AG09309 (cell line): ENCODE results near the gene TMSB10.

Source experiments
- DNase-seq: peaks from one replicate; pipeline ENCODE4 v3.0.0-alpha.2; 2010; ENCODE audit warnings: low read depth
- H3K4me3 ChIP-seq: 2 replicates; pipeline ENCODE4 v1.5.1; 2011; ENCODE audit warnings: mild to moderate bottlenecking, low read depth, low read length, moderate library complexity; ENCODE audit not compliant: control insufficient read depth
- CTCF ChIP-seq: IDR thresholded peaks from 2 replicates; pipeline ENCODE4 v1.5.1; 2011; ENCODE audit warnings: mild to moderate bottlenecking, low read depth, low read length, inconsistent platforms; ENCODE audit not compliant: insufficient read depth, control insufficient read depth; ENCODE audit errors: missing control alignments

TMSB10 gene

GRCh38 chr2:84901593-84902120 is 3.8 kb upstream of the TMSB10 start:
- peak; percentile 70 for DNase-seq
- TF ChIP-seq CTCF, result no peak
- no peak overlapping the region for H3K4me3 ChIP-seq

- TF ChIP-seq CTCF, result no peak
- DNase-seq, result no peak
- no peak overlapping the region for H3K4me3 ChIP-seq
Observed at GRCh38 chr2:84902526-84902925, 2.9 kb upstream of the TMSB10 start.

GRCh38 chr2:84904151-84904550 is 1.3 kb upstream of the TMSB10 start:
- no peak for DNase-seq
- TF ChIP-seq CTCF, result no peak
- H3K4me3 ChIP-seq, result no peak overlapping the region

- H3K4me3 ChIP-seq, result peak overlapping the region; percentile 72
- DNase-seq, result no peak
- TF ChIP-seq CTCF, result no peak
Observed at GRCh38 chr2:84904717-84905174, 710 bp upstream of the TMSB10 start.

GRCh38 chr2:84906108-84906899 is 848 bp downstream of the TMSB10 start:
- no peak for DNase-seq
- peak overlapping the region; percentile 72 for H3K4me3 ChIP-seq
- no peak for TF ChIP-seq CTCF

GRCh38 chr2:84906900-84907714 is 1.7 kb downstream of the TMSB10 start:
- DNase-seq, result no peak
- no peak for TF ChIP-seq CTCF
- peak overlapping the region; percentile 72 for H3K4me3 ChIP-seq
